ENCODE data around the gene WAC.
"Not testable (repeated sequence)": the region's sequence is repeated elsewhere in the genome, so short reads cannot be mapped to it uniquely, and the experiment has no call there.

Gene WAC

DNA sequence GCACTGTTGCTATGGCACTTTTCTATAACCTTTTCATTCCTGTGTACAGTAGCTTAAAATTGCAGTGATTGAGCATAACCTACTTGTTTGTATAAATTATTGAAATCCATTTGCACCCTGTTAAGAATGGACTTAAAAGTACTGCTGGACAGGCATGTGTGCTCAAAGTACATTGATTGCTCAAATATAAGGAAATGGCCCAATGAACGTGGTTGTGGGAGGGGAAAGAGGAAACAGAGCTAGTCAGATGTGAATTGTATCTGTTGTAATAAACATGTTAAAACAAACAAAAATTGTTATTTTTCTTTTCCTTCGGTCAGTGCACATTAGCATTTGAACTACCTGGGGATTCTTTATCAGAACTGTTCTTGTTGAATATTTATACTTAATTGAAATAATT, 87.3 kb downstream of the WAC start:
- peaks cover 16% of the 10 kb centered on the region for H3K36me3 Mint-ChIP-seq
- H3K9me3 Mint-ChIP-seq: no peaks in the 10 kb centered on the region
- H3K4me1 Mint-ChIP-seq: peaks cover 3% of the 10 kb centered on the region
- H3K27me3 Mint-ChIP-seq: no peaks in the 10 kb centered on the region
- H3K4me3 Mint-ChIP-seq: no peak overlapping the region
- no peak for DNase-seq (ENCODE audit: low spot score in 2 of 2)
- H3K27ac Mint-ChIP-seq: peak overlapping the region; percentile 73
- ATAC-seq (ENCODE audit: low read depth): no peak

DNA sequence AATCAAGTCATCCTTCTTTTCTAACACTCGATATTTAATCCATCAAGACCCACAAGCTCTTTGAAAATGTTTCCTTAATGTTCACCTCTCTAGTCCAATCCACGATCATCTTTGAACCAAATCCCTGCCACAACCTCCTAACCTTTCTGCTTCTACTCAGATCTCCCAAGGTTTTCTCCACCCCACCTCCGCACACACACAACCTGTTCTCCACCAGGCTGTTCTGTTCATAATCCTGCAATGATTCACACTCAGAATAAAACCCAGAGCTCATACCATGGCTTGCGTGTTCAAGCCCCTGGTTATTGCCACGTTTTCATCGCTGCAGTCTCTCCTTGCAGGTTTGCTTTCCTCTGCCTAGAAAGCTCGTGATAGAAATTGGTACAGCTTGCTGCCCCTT, 90.6 kb downstream of the WAC start:
- peaks cover 5% of the 10 kb centered on the region for H3K4me1 Mint-ChIP-seq
- peaks cover 7% of the 10 kb centered on the region for H3K36me3 Mint-ChIP-seq
- DNase-seq (ENCODE audit: low spot score in 2 of 2): no peak
- H3K27ac Mint-ChIP-seq: no peak overlapping the region
- no peak overlapping the region for H3K4me3 Mint-ChIP-seq
- no peaks in the 10 kb centered on the region for H3K27me3 Mint-ChIP-seq
- no peak for ATAC-seq (ENCODE audit: low read depth)
- no peaks in the 10 kb centered on the region for H3K9me3 Mint-ChIP-seq

DNA sequence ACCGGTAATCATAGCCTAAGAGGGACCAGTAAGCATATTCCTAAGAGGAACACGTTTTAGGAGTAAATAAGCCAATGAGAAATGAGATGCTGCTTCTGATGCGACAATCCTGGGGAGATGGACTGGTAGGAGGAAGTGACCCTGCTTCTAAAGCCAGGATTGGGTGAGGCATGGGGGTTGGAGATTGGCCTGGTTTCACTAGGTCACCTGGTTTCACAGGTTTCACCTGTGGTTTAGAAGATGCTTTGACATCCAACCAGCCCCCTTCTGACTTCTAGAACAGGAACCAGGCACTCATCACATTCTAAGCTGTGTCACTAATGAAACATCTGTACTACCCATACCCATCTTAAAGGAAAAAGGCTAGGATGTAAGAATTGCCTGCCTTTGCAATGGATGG, 91.4 kb downstream of the WAC start:
- no peak overlapping the region for H3K4me3 Mint-ChIP-seq
- ATAC-seq (ENCODE audit: low read depth) (peak; percentile 59), DNase-seq (ENCODE audit: low spot score in 2 of 2) (no peak)
- no peak overlapping the region for H3K27ac Mint-ChIP-seq
- peaks cover 5% of the 10 kb centered on the region for H3K4me1 Mint-ChIP-seq
- peaks cover 5% of the 10 kb centered on the region for H3K36me3 Mint-ChIP-seq
- H3K9me3 Mint-ChIP-seq: no peaks in the 10 kb centered on the region
- peaks cover 3% of the 10 kb centered on the region for H3K27me3 Mint-ChIP-seq

DNA sequence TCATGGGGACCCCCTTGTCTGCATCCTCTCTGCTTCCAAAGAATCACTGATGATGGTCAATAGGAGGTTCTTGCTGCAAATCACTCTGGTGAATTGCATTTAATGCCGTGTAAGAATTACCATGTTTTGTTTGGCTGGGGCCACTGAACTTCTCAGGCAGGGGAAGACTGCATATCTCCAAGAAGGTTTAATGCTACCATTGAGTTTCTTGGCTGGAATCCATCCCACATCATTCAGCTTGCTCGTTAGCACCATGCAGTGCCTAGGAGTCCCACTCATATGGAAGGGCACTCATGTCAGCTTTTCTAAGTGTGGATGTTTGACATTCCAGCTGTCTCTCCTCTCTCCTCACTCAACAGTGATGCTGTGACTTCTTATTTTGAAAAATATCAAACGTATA, 94.2 kb downstream of the WAC start:
- H3K27me3 Mint-ChIP-seq: peaks cover 10% of the 10 kb centered on the region
- no peak overlapping the region for H3K4me3 Mint-ChIP-seq
- peaks cover 1% of the 10 kb centered on the region for H3K36me3 Mint-ChIP-seq
- H3K4me1 Mint-ChIP-seq: peaks cover 2% of the 10 kb centered on the region
- H3K9me3 Mint-ChIP-seq: no peaks in the 10 kb centered on the region
- DNase-seq (ENCODE audit: low spot score in 2 of 2) (no peak), ATAC-seq (ENCODE audit: low read depth) (no peak)
- H3K27ac Mint-ChIP-seq: no peak overlapping the region

- DNase-seq (ENCODE audit: low spot score in 2 of 2) (peak; percentile 27 to 64), ATAC-seq (ENCODE audit: low read depth) (peak; percentile 78)
- Mint-ChIP-seq H3K27ac (no peak overlapping the region), H3K4me3 (no peak overlapping the region), H3K27me3 (peaks cover 11% of the 10 kb centered on the region), H3K9me3 (no peaks in the 10 kb centered on the region), H3K36me3 (no peaks in the 10 kb centered on the region), H3K4me1 (peaks cover 2% of the 10 kb centered on the region)
Measured at GRCh38 chr10:28628184-28628893, 95.4 kb downstream of the WAC start.

- no peak for DNase-seq (ENCODE audit: low spot score in 2 of 2)
- Mint-ChIP-seq H3K27ac (no peak overlapping the region), H3K27me3 (peaks cover 16% of the 10 kb centered on the region), H3K4me3 (no peak overlapping the region), H3K36me3 (no peaks in the 10 kb centered on the region), H3K9me3 (no peaks in the 10 kb centered on the region), H3K4me1 (peaks cover 2% of the 10 kb centered on the region)
- no peak for ATAC-seq (ENCODE audit: low read depth)
Measured at GRCh38 chr10:28631896-28632583, 99.1 kb downstream of the WAC start.

GRCh38 chr10:28632584-28632945, 99.6 kb downstream of the WAC start:
- Mint-ChIP-seq H3K36me3 (no peaks in the 10 kb centered on the region), H3K9me3 (peaks cover 3% of the 10 kb centered on the region), H3K4me3 (no peak overlapping the region), H3K4me1 (peaks cover 2% of the 10 kb centered on the region), H3K27me3 (peaks cover 16% of the 10 kb centered on the region), H3K27ac (no peak overlapping the region)
- ATAC-seq (ENCODE audit: low read depth) (no peak), DNase-seq (ENCODE audit: low spot score in 2 of 2) (no peak)

- Mint-ChIP-seq H3K4me3 (no peak overlapping the region), H3K9me3 (peaks cover 4% of the 10 kb centered on the region), H3K4me1 (no peaks in the 10 kb centered on the region), H3K27ac (no peak overlapping the region), H3K27me3 (peaks cover 16% of the 10 kb centered on the region), H3K36me3 (no peaks in the 10 kb centered on the region)
- DNase-seq (ENCODE audit: low spot score in 2 of 2) (no peak), ATAC-seq (ENCODE audit: low read depth) (no peak)
Measured at GRCh38 chr10:28633750-28634149, 100.8 kb downstream of the WAC start.

- H3K36me3 Mint-ChIP-seq: no peaks in the 10 kb centered on the region
- peaks cover 4% of the 10 kb centered on the region for H3K9me3 Mint-ChIP-seq
- H3K4me3 Mint-ChIP-seq: no peak overlapping the region
- no peak overlapping the region for H3K27ac Mint-ChIP-seq
- peaks cover 7% of the 10 kb centered on the region for H3K27me3 Mint-ChIP-seq
- no peak for DNase-seq (ENCODE audit: low spot score in 2 of 2)
- H3K4me1 Mint-ChIP-seq: no peaks in the 10 kb centered on the region
- ATAC-seq (ENCODE audit: low read depth): no peak
Measured at GRCh38 chr10:28637346-28637745, 104.4 kb downstream of the WAC start.

GRCh38 chr10:28638392-28638791, 105.5 kb downstream of the WAC start:
- Mint-ChIP-seq H3K27me3 (peaks cover 6% of the 10 kb centered on the region), H3K27ac (no peak overlapping the region), H3K9me3 (peaks cover 4% of the 10 kb centered on the region), H3K36me3 (no peaks in the 10 kb centered on the region), H3K4me3 (no peak overlapping the region), H3K4me1 (no peaks in the 10 kb centered on the region)
- ATAC-seq (ENCODE audit: low read depth) (no peak), DNase-seq (ENCODE audit: low spot score in 2 of 2) (no peak)

DNA sequence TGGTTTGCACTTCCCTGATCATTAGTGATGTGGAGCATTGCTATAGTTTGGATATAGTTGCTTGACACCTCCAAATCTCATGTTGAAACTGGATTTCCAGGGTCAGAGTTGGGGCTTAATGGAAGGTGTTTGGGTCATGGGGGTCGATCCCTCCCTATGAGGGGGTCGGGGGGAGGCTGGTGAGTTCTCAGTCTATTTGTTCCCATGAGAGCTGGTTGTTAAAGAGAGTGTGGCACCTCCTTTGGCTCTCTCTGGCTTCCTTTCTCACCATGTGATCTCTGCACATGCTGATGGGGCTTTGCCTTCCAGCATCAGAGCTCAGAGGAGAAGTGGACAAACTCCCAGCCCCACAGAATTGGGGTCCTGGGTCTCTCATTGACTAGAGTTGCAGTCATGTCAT, 107.6 kb downstream of the WAC start:
- no peak overlapping the region for H3K27ac Mint-ChIP-seq
- ATAC-seq (ENCODE audit: low read depth): no peak

DNA sequence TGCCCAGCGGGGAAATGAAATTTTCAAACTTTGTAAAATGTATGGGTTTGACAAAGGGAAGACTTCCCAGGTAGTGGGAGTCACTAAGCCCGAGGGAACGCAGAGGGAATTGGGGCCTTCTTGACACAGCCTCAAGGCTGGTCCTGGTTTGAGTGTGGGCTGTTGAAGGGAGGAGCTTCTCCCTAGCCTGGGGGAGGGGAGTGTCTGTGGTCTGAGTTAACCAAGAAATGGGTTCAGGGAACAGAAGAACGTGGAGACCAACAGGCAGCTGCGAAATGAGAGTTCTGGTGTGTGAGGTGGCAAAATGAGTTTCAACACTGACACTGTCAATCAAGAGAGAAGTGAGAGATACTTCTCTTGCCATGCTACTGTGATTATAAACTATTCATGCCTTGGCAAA, 111.7 kb downstream of the WAC start:
- peaks cover 4% of the 10 kb centered on the region for H3K27me3 Mint-ChIP-seq
- H3K36me3 Mint-ChIP-seq: no peaks in the 10 kb centered on the region
- H3K4me3 Mint-ChIP-seq: no peak overlapping the region
- no peak overlapping the region for H3K27ac Mint-ChIP-seq
- no peaks in the 10 kb centered on the region for H3K4me1 Mint-ChIP-seq
- no peak for DNase-seq (ENCODE audit: low spot score in 2 of 2)
- H3K9me3 Mint-ChIP-seq: peaks cover 1% of the 10 kb centered on the region
- ATAC-seq (ENCODE audit: low read depth): no peak

More for the DNA sequence above, 107.6 kb downstream of the WAC start:
- peaks cover 4% of the 10 kb centered on the region for H3K27me3 Mint-ChIP-seq
- no peak for DNase-seq (ENCODE audit: low spot score in 2 of 2)
- H3K9me3 Mint-ChIP-seq: peaks cover 5% of the 10 kb centered on the region
- H3K36me3 Mint-ChIP-seq: no peaks in the 10 kb centered on the region
- no peaks in the 10 kb centered on the region for H3K4me1 Mint-ChIP-seq
- H3K4me3 Mint-ChIP-seq: no peak overlapping the region

- ATAC-seq (ENCODE audit: low read depth) (no peak), DNase-seq (ENCODE audit: low spot score in 2 of 2) (no peak)
- Mint-ChIP-seq H3K27me3 (peaks cover 11% of the 10 kb centered on the region), H3K9me3 (no peaks in the 10 kb centered on the region), H3K4me3 (no peak overlapping the region), H3K27ac (no peak overlapping the region), H3K36me3 (peaks cover 2% of the 10 kb centered on the region), H3K4me1 (no peaks in the 10 kb centered on the region)
Measured at GRCh38 chr10:28652106-28652505, 119.2 kb downstream of the WAC start.

- Mint-ChIP-seq H3K4me3 (no peak overlapping the region), H3K27ac (no peak overlapping the region), H3K4me1 (no peaks in the 10 kb centered on the region), H3K36me3 (peaks cover 2% of the 10 kb centered on the region), H3K9me3 (no peaks in the 10 kb centered on the region), H3K27me3 (peaks cover 11% of the 10 kb centered on the region)
- DNase-seq (ENCODE audit: low spot score in 2 of 2): no peak
- no peak for ATAC-seq (ENCODE audit: low read depth)
Measured at GRCh38 chr10:28652703-28653102, 119.8 kb downstream of the WAC start.

DNA sequence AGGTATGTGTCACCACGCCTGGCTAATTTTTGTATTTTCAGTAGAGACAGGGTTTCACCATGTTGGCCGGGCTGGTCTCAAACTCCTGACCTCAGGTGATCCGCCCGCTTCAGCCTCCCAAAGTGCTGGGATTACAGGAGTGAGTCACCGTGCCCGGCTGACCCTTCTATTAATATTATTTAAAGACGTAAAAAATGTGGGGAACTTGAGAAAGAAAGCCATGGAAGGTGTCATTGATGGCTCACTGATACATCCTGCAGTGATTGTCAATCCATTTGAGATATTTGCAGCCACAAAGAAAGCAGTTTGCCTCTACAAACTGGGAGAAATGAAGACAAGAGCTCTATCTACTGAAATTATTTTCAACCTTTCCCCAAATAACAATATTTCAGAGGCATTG, 125.9 kb downstream of the WAC start:
- not testable (repeated sequence) for H3K36me3 Mint-ChIP-seq; ATAC-seq (ENCODE audit: low read depth); DNase-seq (ENCODE audit: low spot score in 2 of 2); H3K4me1 Mint-ChIP-seq; H3K27me3 Mint-ChIP-seq; H3K27ac Mint-ChIP-seq; H3K4me3 Mint-ChIP-seq; H3K9me3 Mint-ChIP-seq
